ENCODE data around the gene KDM4D. TPM values are rescaled to one million over a fixed set of nuclear protein-coding genes. Genes with fewer than 3 reads are reported as not detected.

The KDM4D gene
- total RNA-seq, result 1 to 10 TPM in 3 of 4 donors, under 1 TPM in 1; 0.49 to 2.8 (median 1.3) TPM

- H3K27me3 ChIP-seq, result no peaks in the 10 kb centered on the region
- H3K4me3 ChIP-seq, result peak within 1 kb of the TSS; percentile 88
- DNase-seq (ENCODE audit: low spot score in 2 of 2), result peak; percentile 98
- WGBS, result under 1% methylated on average over 39 of the region's 66 CpGs
- H3K4me1 ChIP-seq, result peaks cover 22% of the 10 kb centered on the region
- H3K36me3 ChIP-seq, result peaks cover 33% of the 10 kb centered on the region
- peak in 1 of 2 donors; percentile 68 for TF ChIP-seq POLR2A (IDR thresholded peaks at IDR 0.05)
- peak in 2 of 3 donors; percentile 43 to 74 for TF ChIP-seq POLR2AphosphoS5 (IDR thresholded peaks at IDR 0.05)
- no peak for TF ChIP-seq CTCF (IDR thresholded peaks at IDR 0.05)
- TF ChIP-seq EP300 (IDR thresholded peaks at IDR 0.05), result no peak
- no peaks in the 10 kb centered on the region for H3K9me3 ChIP-seq
- peak within 1 kb of the TSS; percentile 74 for H3K27ac ChIP-seq
These were observed at the start of gene KDM4D, which contains the start of gene CWC15 for GRCh38 chr11:94973099-94973968. KDM4D (plus strand) TSS chr11:94973709; CDS start chr11:94997373, 23,664 bp downstream. CWC15 (minus strand) TSS chr11:94973556; CDS start chr11:94972185, 1,371 bp downstream.

GRCh38 chr11:94924171-94924572 lies 49.3 kb upstream of the KDM4D start:
- Histone ChIP-seq H3K27me3 (no peaks in the 10 kb centered on the region), H3K9me3 (no peaks in the 10 kb centered on the region), H3K27ac (no peak overlapping the region), H3K4me1 (peaks cover 25% of the 10 kb centered on the region), H3K36me3 (no peaks in the 10 kb centered on the region), H3K4me3 (no peak overlapping the region)
- no peak for DNase-seq (ENCODE audit: low spot score in 2 of 2)
- TF ChIP-seq POLR2A (IDR thresholded peaks at IDR 0.05), result no peak
- 59% methylated on average over 5 of the region's 6 CpGs for WGBS

- H3K4me1 ChIP-seq, result peaks cover 25% of the 10 kb centered on the region
- no peaks in the 10 kb centered on the region for H3K9me3 ChIP-seq
- H3K36me3 ChIP-seq, result no peaks in the 10 kb centered on the region
- WGBS, result 52% methylated on average over 5 of the region's 5 CpGs
- DNase-seq (ENCODE audit: low spot score in 2 of 2), result no peak
- no peaks in the 10 kb centered on the region for H3K27me3 ChIP-seq
- TF ChIP-seq POLR2A (IDR thresholded peaks at IDR 0.05), result no peak
- no peak for TF ChIP-seq EP300 (IDR thresholded peaks at IDR 0.05)
- no peak for TF ChIP-seq POLR2AphosphoS5 (IDR thresholded peaks at IDR 0.05)
- TF ChIP-seq CTCF (IDR thresholded peaks at IDR 0.05), result no peak
- H3K27ac ChIP-seq, result no peak overlapping the region
- H3K4me3 ChIP-seq, result no peak overlapping the region
These were observed 48.9 kb upstream of the KDM4D start for GRCh38 chr11:94924612-94925011.

- H3K36me3 ChIP-seq, result no peaks in the 10 kb centered on the region
- H3K4me1 ChIP-seq, result peaks cover 25% of the 10 kb centered on the region
- H3K4me3 ChIP-seq, result no peak overlapping the region
- peak overlapping the region; percentile 50 for H3K27ac ChIP-seq
- no peaks in the 10 kb centered on the region for H3K27me3 ChIP-seq
- DNase-seq (ENCODE audit: low spot score in 2 of 2), result no peak
- H3K9me3 ChIP-seq, result no peaks in the 10 kb centered on the region
- TF ChIP-seq CTCF (IDR thresholded peaks at IDR 0.05) (no peak), EP300 (IDR thresholded peaks at IDR 0.05) (no peak), POLR2AphosphoS5 (IDR thresholded peaks at IDR 0.05) (no peak), POLR2A (IDR thresholded peaks at IDR 0.05) (no peak)
- 71% methylated on average over 7 of the region's 7 CpGs for WGBS
These were observed 47.9 kb upstream of the KDM4D start for GRCh38 chr11:94925422-94926270.

- peaks cover 25% of the 10 kb centered on the region for H3K4me1 ChIP-seq
- peak overlapping the region; percentile 50 for H3K27ac ChIP-seq
- no peaks in the 10 kb centered on the region for H3K9me3 ChIP-seq
- TF ChIP-seq EP300 (IDR thresholded peaks at IDR 0.05) (no peak), POLR2AphosphoS5 (IDR thresholded peaks at IDR 0.05) (no peak), CTCF (IDR thresholded peaks at IDR 0.05) (no peak), POLR2A (IDR thresholded peaks at IDR 0.05) (no peak)
- DNase-seq (ENCODE audit: low spot score in 2 of 2), result no peak
- no peaks in the 10 kb centered on the region for H3K27me3 ChIP-seq
- H3K4me3 ChIP-seq, result no peak overlapping the region
- H3K36me3 ChIP-seq, result no peaks in the 10 kb centered on the region
These were observed 47.3 kb upstream of the KDM4D start for GRCh38 chr11:94926271-94926625.

Data from suprapubic skin (tissue), 4 donors.